Activated naive CD4-positive, alpha-beta T cell treated with anti-CD3 and anti-CD28 coated beads, Interleukin-2, amount 50 U/mL, for 72 hours (primary cell): ENCODE measurements around the gene CTAG1A. TPM values are rescaled to one million over a fixed set of nuclear protein-coding genes. Genes with fewer than 3 reads are reported as not detected.

Source experiments
- total RNA-seq, 2 donors: library from RNA; stranded (reverse); gene quantifications; one replicate each; pipeline ENCODE4 v1.2.3, GENCODE V29; 2022

Gene CTAG1A
- total RNA-seq, 2 donors from 2014 or later = not detected

Other genes starting within 250 kb of the CTAG1A start
- gene FLNA, start 210.5 kb upstream of the CTAG1A start, total RNA-seq = 100 to 1,000 TPM; 690 to 932 TPM
- 10 to 100 TPM; 79.3 to 83.0 TPM for gene EMD, start 205.8 kb upstream of the CTAG1A start, total RNA-seq
- gene RPL10, start 186.8 kb upstream of the CTAG1A start, total RNA-seq = 1,000 to 10,000 TPM; 1,357 to 2,520 TPM
- gene DNASE1L1, start 175.9 kb upstream of the CTAG1A start, total RNA-seq = 10 to 100 TPM; 14.7 to 20.6 TPM
- gene TAFAZZIN, start 173.6 kb upstream of the CTAG1A start, total RNA-seq = 10 to 100 TPM; 24.7 to 62.4 TPM
- 10 to 100 TPM; 26.9 to 44.5 TPM for gene ATP6AP1, start 156.5 kb upstream of the CTAG1A start, total RNA-seq
- 100 to 1,000 TPM in 1 of 2 donors, 10 to 100 TPM in 1; 96.4 to 213 TPM for gene GDI1, start 148.0 kb upstream of the CTAG1A start, total RNA-seq
- 10 to 100 TPM; 53.0 to 68.5 TPM for gene FAM50A, start 141.0 kb upstream of the CTAG1A start, total RNA-seq
- gene PLXNA3, start 126.9 kb upstream of the CTAG1A start, total RNA-seq = 10 to 100 TPM; 37.2 to 40.4 TPM
- gene LAGE3, start 105.9 kb upstream of the CTAG1A start, total RNA-seq = 10 to 100 TPM; 44.9 to 46.0 TPM
- 10 to 100 TPM; 39.6 to 40.4 TPM for gene UBL4A, start 98.5 kb upstream of the CTAG1A start, total RNA-seq
- 10 to 100 TPM in 1 of 2 donors, 1 to 10 TPM in 1; 9.8 to 15.6 TPM for gene SLC10A3, start 94.5 kb upstream of the CTAG1A start, total RNA-seq
- gene FAM3A, start 68.9 kb upstream of the CTAG1A start, total RNA-seq = 10 to 100 TPM; 27.7 to 32.7 TPM
- gene G6PD, start 38.3 kb upstream of the CTAG1A start, total RNA-seq = 10 to 100 TPM; 74.2 to 75.9 TPM
- 10 to 100 TPM; 34.2 to 35.0 TPM for gene IKBKG, start 37.5 kb upstream of the CTAG1A start, total RNA-seq
- gene CTAG1B, start 34.1 kb downstream of the CTAG1A start, total RNA-seq = not detected
- not detected for gene CTAG2, start 68.4 kb downstream of the CTAG1A start, total RNA-seq
- 1 to 10 TPM; 3.3 to 4.0 TPM for gene GAB3, start 165.9 kb downstream of the CTAG1A start, total RNA-seq
- 100 to 1,000 TPM; 112 to 120 TPM for gene DKC1, start 177.7 kb downstream of the CTAG1A start, total RNA-seq
- gene MPP1, start 220.4 kb downstream of the CTAG1A start, total RNA-seq = 10 to 100 TPM; 30.2 to 32.8 TPM
- gene SMIM9, start 249.5 kb downstream of the CTAG1A start, total RNA-seq = not detected